Suppressor macrophage treated with lipopolysaccharide for 1 hour (primary cell): ENCODE data around the gene PCDH9.

ENCODE experiments used
- DNase-seq, 3 donors: peaks; one replicate each; pipeline ENCODE4 v3.0.0-alpha.2; 2020 to 2022

Gene PCDH9

DNA sequence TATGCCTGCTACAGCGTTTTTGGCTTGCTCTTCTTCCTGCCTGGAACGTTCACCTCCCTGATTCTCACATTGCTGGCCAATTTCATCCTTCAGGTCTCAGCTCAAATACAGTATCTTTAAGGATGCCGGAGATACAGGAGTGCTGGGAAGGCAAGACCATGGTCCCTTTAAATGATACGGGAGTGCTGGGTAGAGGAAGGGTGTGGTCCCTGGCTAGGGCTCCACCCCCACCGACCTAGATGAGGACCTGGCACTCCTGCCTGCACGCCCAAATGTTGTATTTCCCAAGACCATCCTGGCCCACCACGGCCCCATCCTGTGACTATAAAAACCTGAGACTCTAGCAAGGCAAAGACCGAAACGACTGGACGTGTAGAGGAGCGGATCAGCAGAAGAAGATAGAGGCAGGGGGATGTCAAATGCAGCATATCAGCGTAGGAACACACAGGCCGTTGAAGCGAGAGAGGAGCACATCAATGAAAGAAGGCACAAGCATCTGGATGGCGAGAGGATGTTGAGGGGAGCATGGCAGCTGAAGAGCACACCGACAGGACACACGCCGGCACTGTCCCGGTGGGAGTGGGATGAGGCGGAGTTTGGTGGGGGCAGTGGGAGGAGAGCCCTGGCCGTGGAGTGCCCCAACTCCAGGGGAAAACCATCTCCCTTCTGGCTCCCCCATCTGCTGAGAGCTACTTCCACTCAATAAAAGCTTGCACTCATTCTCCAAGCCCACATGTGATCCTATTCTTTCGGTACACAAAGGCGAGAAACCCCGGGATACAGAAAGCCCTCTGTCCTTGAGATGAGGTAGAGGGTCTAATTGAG lies 74.0 kb downstream of the PCDH9 start:
- no peak for DNase-seq

GRCh38 chr13:67152085-67152484 lies 78.1 kb downstream of the PCDH9 start:
- no peak for DNase-seq

- DNase-seq = no peak
Observed at GRCh38 chr13:67151652-67152051, 78.5 kb downstream of the PCDH9 start.

GRCh38 chr13:67150608-67151007 lies 79.5 kb downstream of the PCDH9 start:
- no peak for DNase-seq

DNA sequence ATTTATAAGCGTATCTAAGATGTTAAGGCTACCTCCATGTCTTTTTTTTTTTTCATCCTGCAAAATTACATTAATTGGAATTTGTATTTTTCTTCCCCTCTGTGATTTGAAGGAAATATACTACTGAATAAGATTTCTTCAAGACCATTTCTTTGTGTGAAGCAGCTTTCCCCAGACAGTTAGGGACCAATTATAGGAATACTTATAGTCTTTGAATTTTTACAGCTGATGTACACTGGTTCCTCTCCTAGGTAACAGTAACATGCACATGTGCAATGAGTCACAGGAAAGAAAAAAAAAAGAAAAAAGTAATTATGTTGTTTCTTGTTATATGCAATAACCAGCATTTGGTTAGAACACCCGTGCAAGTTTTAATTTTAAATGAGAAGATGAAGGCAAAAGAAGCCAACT lies 82.0 kb downstream of the PCDH9 start:
- no peak for DNase-seq

DNA sequence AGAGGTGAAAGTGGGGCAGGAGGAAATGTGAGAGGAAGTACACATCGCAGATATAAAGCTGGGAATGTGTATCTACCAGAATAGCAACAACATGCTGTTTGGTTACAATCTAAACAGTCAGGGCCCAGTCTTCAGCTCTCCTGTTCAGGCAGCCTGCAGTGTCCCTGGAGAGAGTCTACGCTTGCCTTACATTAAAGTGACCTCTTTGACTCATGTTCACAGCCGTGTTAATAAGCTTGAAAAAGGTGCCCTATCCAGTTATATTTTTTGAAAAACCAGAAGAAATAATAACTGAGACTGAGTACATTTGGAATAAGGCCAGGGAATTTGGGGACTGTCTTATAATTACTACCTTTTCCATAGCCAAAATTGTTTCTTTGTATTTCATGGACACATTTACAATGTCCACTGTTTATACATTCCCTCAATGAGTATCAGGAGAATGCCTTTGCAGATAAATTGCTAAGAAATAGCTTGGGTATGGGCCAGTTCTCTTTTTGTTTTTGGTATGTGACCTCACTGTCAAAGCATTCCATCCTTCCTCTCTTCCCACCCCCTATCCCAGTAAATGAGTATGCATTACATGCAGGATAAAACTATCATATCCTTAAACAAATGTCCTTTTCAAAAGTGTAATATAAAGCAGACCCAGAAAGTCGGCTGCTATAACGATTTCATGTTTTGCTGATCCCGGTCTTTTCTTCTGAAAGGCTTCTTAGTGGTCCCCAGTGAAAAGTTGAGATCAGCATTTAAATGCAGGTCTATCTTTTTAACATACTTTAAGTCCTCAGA lies 82.6 kb downstream of the PCDH9 start:
- DNase-seq = no peak

GRCh38 chr13:67146523-67147130 lies 83.5 kb downstream of the PCDH9 start:
- no peak for DNase-seq

DNA sequence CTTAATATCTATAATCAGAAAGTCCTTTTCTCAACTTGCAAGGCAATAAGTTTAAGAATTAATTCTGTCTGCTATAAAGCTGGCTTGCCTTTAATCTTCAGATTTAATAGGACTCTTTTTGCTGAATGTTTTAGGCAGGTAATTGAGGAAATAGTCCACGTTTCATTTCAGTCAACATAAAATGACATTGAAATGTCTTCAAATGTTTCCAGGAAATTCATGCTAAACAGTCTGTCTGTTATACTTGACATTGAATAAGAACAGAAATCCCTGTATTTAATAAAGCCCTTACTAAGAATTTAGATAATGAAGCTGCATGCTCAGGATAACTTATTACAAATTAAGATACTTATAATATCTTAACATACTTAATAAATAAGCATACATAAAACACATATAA lies 84.2 kb downstream of the PCDH9 start:
- DNase-seq = no peak

- no peak for DNase-seq
Observed at GRCh38 chr13:67143544-67144115, 86.5 kb downstream of the PCDH9 start.

- DNase-seq = no peak
Observed at GRCh38 chr13:67140006-67140405, 90.1 kb downstream of the PCDH9 start.

DNA sequence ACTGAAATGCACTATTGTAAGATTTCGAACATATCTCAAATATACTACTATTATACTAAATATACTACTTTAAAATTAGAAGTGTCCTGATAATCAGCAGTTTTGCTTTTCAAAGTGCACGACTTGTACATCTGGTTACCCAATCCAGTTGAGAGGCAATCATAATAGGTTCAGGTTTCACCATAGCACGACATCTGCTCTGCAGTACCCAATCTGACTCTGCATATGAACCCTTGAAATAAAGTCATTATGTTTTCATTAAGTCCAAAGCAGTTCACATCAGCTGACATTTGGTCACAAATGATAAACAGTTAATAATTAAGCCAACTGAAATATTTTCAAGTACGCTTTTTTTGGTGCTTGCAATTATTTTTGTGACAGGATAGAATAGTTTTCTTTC lies 90.6 kb downstream of the PCDH9 start:
- DNase-seq = no peak

GRCh38 chr13:67138970-67139369 lies 91.2 kb downstream of the PCDH9 start:
- no peak for DNase-seq

- no peak for DNase-seq
Observed at GRCh38 chr13:67137044-67137735, 92.9 kb downstream of the PCDH9 start.

DNA sequence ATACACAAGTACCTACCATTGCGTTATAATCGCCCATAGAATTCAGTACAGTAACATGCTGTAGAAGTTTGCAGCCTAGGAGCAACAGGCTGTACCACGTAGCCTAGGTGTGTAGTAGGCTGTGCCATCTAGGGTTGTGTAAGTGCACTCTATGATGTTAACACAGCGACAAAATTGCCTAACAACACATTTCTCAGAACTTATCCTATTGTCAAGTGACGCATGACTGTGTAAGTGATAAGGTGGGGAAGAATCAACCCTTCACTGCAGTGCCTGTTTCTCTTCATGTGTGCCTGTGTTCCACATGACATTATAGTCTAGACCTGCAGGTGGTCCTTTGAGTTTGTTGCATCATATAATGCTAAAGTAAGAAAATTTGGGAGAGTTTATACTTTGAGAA lies 94.0 kb downstream of the PCDH9 start:
- DNase-seq = no peak

DNA sequence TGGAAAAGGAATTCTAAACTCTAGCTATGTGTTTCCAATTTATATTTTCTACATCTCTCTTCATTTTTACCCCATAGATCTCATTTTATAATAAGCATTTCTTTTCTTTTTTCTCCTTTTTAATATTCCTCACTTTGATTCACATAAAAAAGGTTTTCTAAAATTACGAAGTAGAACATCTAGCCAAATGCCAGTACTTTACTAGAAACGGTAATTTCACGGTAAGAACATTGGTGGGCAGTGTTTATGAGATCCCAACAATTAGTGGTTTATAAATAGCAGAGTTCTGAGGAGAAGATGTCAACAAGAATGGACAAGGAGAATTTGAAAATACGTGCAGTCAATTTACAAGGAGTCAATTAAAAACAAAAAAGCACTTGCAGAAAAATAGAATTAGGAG lies 94.8 kb downstream of the PCDH9 start:
- DNase-seq = no peak

- DNase-seq = no peak
Observed at GRCh38 chr13:67134417-67135129, 95.6 kb downstream of the PCDH9 start.

- DNase-seq = no peak
Observed at GRCh38 chr13:67133476-67133875, 96.7 kb downstream of the PCDH9 start.

GRCh38 chr13:67131393-67131792 lies 98.7 kb downstream of the PCDH9 start:
- DNase-seq = no peak

- DNase-seq = no peak
Observed at GRCh38 chr13:67130444-67130843, 99.7 kb downstream of the PCDH9 start.

DNA sequence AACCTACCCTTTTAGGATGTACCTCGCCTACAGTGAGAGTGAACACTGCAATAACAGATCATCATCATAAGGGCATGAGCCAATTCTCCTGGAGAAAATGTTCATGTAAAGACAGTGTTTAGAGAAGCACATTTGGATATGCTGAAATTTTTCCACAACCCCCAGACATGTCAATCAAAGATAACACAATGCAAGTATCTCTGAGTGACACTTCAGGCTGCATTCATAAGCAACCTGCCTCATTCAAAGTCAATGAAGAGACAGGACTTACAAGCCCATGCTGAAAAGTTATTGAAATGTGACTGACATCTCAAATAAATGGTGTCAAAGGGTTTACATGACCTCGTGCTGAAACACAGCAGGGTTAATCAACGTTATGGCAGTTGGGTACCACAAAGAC lies 102.0 kb downstream of the PCDH9 start:
- no peak for DNase-seq

DNA sequence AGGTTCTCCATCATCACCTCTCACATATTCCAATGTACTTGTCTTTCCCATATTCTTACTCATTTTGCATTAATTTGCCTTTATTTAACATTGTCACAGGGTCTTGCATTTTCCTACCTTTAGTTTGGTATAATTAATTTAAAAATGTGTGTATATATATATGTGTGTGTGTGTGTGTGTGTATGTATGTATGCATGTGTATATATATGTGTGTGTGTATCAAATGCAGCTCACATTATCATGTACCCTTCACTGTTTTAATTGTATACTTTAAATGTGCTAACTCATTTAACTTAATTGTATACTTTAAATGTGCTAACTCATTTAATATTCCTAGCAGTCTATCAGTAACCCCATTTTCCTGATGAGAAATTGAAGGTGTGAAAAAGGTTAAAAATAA lies 104.5 kb downstream of the PCDH9 start:
- no peak for DNase-seq

DNA sequence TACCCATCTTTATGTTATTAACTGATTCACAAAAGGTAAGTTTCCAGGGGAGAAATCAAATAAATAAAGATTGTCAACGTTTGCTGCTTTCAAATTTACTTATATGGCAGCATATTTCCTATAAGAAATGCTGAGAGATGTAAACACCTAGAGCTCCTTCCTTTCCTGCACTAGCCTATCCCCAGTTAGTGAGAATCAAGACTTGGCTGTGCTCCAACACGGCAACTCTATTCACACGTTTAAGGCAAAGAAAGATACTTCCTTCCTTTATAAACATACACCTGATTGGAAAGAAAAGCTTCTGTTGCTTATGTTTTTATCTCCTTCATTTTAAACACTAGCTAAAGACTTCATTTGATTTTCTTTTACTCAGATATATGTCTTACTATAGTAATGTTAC lies 107.0 kb downstream of the PCDH9 start:
- DNase-seq = no peak
